Tibial nerve (tissue), 4 donors: ENCODE data around the gene STIMATE.

Source experiments
- EP300 ChIP-seq, 2 donors: sonication (generic); formaldehyde crosslinking; IDR thresholded peaks; one replicate each; pipeline ENCODE4 v1.6.1; 2017; ENCODE audit warnings: antibody characterized with exemption in 2 of 2, mild to moderate bottlenecking in 1 of 2
- TF ChIP-seq, protein P1 (sequence below), 5 experiments: fragments of 200-600 bp in 3 of 5; fragments of 450-650 bp in 2 of 5; sonication (generic) in 3 of 5; IDR thresholded peaks; one replicate each; pipeline ENCODE4 v1.5.1; 2016 to 2019; ENCODE audit warnings: antibody characterized with exemption in 5 of 5, mild to moderate bottlenecking in 3 of 5, moderate library complexity in 2 of 5

DNA sequence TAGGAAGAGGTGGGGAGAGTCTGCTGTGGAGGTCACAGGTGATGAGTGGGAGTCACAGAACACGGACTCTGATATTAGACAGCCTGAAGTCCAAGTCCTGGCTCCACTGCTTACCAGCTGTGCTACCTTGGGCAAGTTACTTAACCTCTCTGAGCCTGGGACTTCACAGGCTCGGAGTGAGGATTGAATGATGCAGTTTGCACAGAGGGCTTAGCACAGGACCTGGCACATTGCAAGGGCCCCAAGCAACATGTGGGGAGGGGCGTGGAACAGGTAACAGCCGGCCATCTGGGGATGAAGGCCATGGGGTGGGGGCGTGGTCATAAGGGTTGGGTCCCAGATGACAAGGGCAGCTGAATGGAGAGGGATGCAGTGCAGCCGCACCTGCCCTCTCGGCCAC lies 107.0 kb downstream of the STIMATE start:
- TF ChIP-seq, protein P1, sequence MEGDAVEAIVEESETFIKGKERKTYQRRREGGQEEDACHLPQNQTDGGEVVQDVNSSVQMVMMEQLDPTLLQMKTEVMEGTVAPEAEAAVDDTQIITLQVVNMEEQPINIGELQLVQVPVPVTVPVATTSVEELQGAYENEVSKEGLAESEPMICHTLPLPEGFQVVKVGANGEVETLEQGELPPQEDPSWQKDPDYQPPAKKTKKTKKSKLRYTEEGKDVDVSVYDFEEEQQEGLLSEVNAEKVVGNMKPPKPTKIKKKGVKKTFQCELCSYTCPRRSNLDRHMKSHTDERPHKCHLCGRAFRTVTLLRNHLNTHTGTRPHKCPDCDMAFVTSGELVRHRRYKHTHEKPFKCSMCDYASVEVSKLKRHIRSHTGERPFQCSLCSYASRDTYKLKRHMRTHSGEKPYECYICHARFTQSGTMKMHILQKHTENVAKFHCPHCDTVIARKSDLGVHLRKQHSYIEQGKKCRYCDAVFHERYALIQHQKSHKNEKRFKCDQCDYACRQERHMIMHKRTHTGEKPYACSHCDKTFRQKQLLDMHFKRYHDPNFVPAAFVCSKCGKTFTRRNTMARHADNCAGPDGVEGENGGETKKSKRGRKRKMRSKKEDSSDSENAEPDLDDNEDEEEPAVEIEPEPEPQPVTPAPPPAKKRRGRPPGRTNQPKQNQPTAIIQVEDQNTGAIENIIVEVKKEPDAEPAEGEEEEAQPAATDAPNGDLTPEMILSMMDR (IDR thresholded peaks at IDR 0.05): no peak
- no peak for TF ChIP-seq EP300 (IDR thresholded peaks at IDR 0.05)
